CD14-positive monocyte (primary cell): Measurements from ENCODE around the gene FAM47E. TPM values are rescaled to one million over a fixed set of nuclear protein-coding genes. Genes with fewer than 3 reads are reported as not detected.
A peak's percentile ranks its signal among the peaks of the same experiment; 100 is the strongest.

Source experiments
- DNase-seq, 3 donors: peaks; one replicate each; pipeline ENCODE4 v3.0.0-alpha.2; 2011 to 2022
- H2AFZ ChIP-seq: 2 replicates; pipeline ENCODE4 v1.6.0; 2012; ENCODE audit warnings: mild to moderate bottlenecking, low read depth, low read length, inconsistent platforms; ENCODE audit not compliant: insufficient read depth, poor library complexity, severe bottlenecking
- H3K27ac ChIP-seq, 2 donors: 1 replicate in 1 of 2; 2 replicates in 1 of 2; pipeline ENCODE4 v1.5.1; 2012 to 2013; ENCODE audit warnings: low read length in 2 of 2, control low read depth in 1 of 2, inconsistent platforms in 1 of 2, low read depth in 1 of 2, mild to moderate bottlenecking in 1 of 2
- H3K27me3 ChIP-seq, 2 donors: one replicate each; pipeline versions ENCODE4 v1.6.0 to v1.6.1; 2011 to 2013; ENCODE audit warnings: low read length in 2 of 2; ENCODE audit not compliant: control insufficient read depth in 2 of 2, insufficient read depth in 2 of 2
- H3K36me3 ChIP-seq, 2 donors: replicated peaks in 1 of 2; 1 replicate in 1 of 2; 2 replicates in 1 of 2; pipeline versions ENCODE4 v1.5.1 to v1.6.1; 2012 to 2013; ENCODE audit warnings: low read length in 2 of 2, control low read depth in 1 of 2, inconsistent platforms in 1 of 2, mild to moderate bottlenecking in 1 of 2; ENCODE audit not compliant: insufficient read depth in 2 of 2, control insufficient read depth in 1 of 2
- H3K4me1 ChIP-seq, 2 donors: 1 replicate in 1 of 2; 2 replicates in 1 of 2; pipeline versions ENCODE4 v1.5.1 to v1.6.1; 2012 to 2013; ENCODE audit warnings: low read length in 2 of 2, control low read depth in 1 of 2, inconsistent platforms in 1 of 2, mild to moderate bottlenecking in 1 of 2, moderate library complexity in 1 of 2; ENCODE audit not compliant: insufficient read depth in 2 of 2, control insufficient read depth in 1 of 2
- H3K4me2 ChIP-seq: replicated peaks from 2 replicates; pipeline ENCODE3; 2012; ENCODE audit warnings: low read length, moderate library complexity, mild to moderate bottlenecking; ENCODE audit not compliant: poor library complexity, severe bottlenecking; ENCODE audit errors: extremely low read depth
- H3K4me3 ChIP-seq, 3 experiments: fragments of 200-600 bp in 1 of 3; sonication (generic) in 1 of 3; replicated peaks in 1 of 3; 1 replicate in 2 of 3; 2 replicates in 1 of 3; pipeline ENCODE4 v1.5.1; 2011 to 2013; ENCODE audit warnings: low read length in 3 of 3, mild to moderate bottlenecking in 3 of 3, control low read depth in 2 of 3, low read depth in 2 of 3, inconsistent platforms in 1 of 3, moderate library complexity in 1 of 3
- H3K79me2 ChIP-seq: 2 replicates; pipeline ENCODE4 v1.6.0; 2012; ENCODE audit warnings: mild to moderate bottlenecking, control low read depth, inconsistent platforms, low read length, moderate library complexity; ENCODE audit not compliant: insufficient read depth
- H3K9ac ChIP-seq: 2 replicates; pipeline ENCODE4 v1.6.0; 2017; ENCODE audit warnings: low read length, mild to moderate bottlenecking; ENCODE audit not compliant: insufficient read depth, poor library complexity, severe bottlenecking
- H3K9me3 ChIP-seq, 2 donors: replicated peaks in 1 of 2; 1 replicate in 1 of 2; 2 replicates in 1 of 2; pipeline versions ENCODE4 v1.5.1 to v1.6.1; 2012 to 2013; ENCODE audit warnings: low read length in 2 of 2, control low read depth in 1 of 2; ENCODE audit not compliant: control insufficient read depth in 1 of 2, insufficient read depth in 1 of 2
- H4K20me1 ChIP-seq: 2 replicates; pipeline ENCODE4 v1.6.0; 2012; ENCODE audit warnings: mild to moderate bottlenecking, low read length, control low read depth, moderate library complexity; ENCODE audit not compliant: insufficient read depth
- H3K27ac Mint-ChIP-seq, 7 donors: one replicate each; pipeline ENCODE4 v1.8.0; 2020; ENCODE audit warnings: mild to moderate bottlenecking in 7 of 7, mixed read lengths in 7 of 7, moderate library complexity in 6 of 7, inconsistent platforms in 2 of 7
- H3K27me3 Mint-ChIP-seq, 3 donors: one replicate each; pipeline ENCODE4 v1.8.0; 2021 to 2022; ENCODE audit warnings: low read depth in 3 of 3, mild to moderate bottlenecking in 3 of 3, mixed read lengths in 3 of 3, moderate library complexity in 3 of 3, inconsistent platforms in 1 of 3
- H3K36me3 Mint-ChIP-seq, 2 donors: one replicate each; pipeline ENCODE4 v1.8.0; 2020; ENCODE audit warnings: mixed read lengths in 2 of 2, inconsistent platforms in 1 of 2, mild to moderate bottlenecking in 1 of 2
- H3K4me1 Mint-ChIP-seq: one replicate; pipeline ENCODE4 v1.8.0; 2020; ENCODE audit warnings: mild to moderate bottlenecking, mixed read lengths
- H3K4me3 Mint-ChIP-seq, 2 donors: one replicate each; pipeline ENCODE4 v1.8.0; 2020; ENCODE audit warnings: mild to moderate bottlenecking in 2 of 2, mixed read lengths in 2 of 2, moderate library complexity in 1 of 2
- H3K9me3 Mint-ChIP-seq, 7 donors: one replicate each; pipeline ENCODE4 v1.8.0; 2020 to 2022; ENCODE audit warnings: mixed read lengths in 7 of 7, mild to moderate bottlenecking in 6 of 7, moderate library complexity in 6 of 7, inconsistent platforms in 2 of 7
- CTCF ChIP-seq: fragments of 200-600 bp; IDR thresholded peaks from one replicate; pipeline ENCODE4 v1.8.0; 2022; ENCODE audit warnings: antibody characterized with exemption, mild to moderate bottlenecking
- WGBS: methylation state at CpG from one replicate; pipeline ENCODE4 v1.1.5; 2013; ENCODE audit warnings: missing lambda C conversion rate; ENCODE audit not compliant: insufficient coverage; 5-methylcytosine and 5-hydroxymethylcytosine counted together
- intact Hi-C, 2 donors: fragments of 100-400 bp; cut with micrococcal nuclease; formaldehyde crosslinking; loops; one replicate each; pipeline versions ENCODE4 v1.15.0 to v1.15.1; 2023
- polyA plus RNA-seq, 3 donors: library from polyadenylated mRNA; depleted of rRNA in 1 of 3; unstranded in 2 of 3; stranded (reverse) in 1 of 3; fragments of 300-500 nt in 2 of 3; fragments of >200 nt in 1 of 3; fragmentation: Illumina TruSeq in 2 of 3; gene quantifications; 1 replicate in 2 of 3; 2 replicates in 1 of 3; pipeline ENCODE4 v1.2.3, GENCODE V29; 2012 to 2021

The FAM47E gene
- polyA plus RNA-seq, 3 donors, result 0.31 TPM; not detected in 2

GRCh38 chr4:76300012-76300411, 48.5 kb downstream of the FAM47E start:
- intact Hi-C loops, result loop anchor here in 1 of 2 donors (10.0 kb wide), 1 partner anchor 85 kb away; the partner anchor contains the start of gene SCARB2
- peak overlapping the region in 1 of 2 donors; percentile 58 for H3K4me3 Mint-ChIP-seq
- no peak overlapping the region for H3K9ac ChIP-seq
- peak overlapping the region in 1 of 3 experiments; percentile 3 for H3K4me3 ChIP-seq
- H3K4me2 ChIP-seq, result peak overlapping the region; percentile 24
- no peaks in the 10 kb centered on the region for H4K20me1 ChIP-seq
- H3K27me3 ChIP-seq, result no peaks in the 10 kb centered on the region
- H2AFZ ChIP-seq, result peak overlapping the region; percentile 19
- 9% methylated on average over 4 of the region's 4 CpGs for WGBS
- TF ChIP-seq CTCF, result no peak
- peaks cover 0 to 4% of the 10 kb centered on the region in 2 donors for H3K36me3 Mint-ChIP-seq
- peak; percentile 27 to 55 (median 48) for DNase-seq
- H3K4me1 Mint-ChIP-seq, result peaks cover 65% of the 10 kb centered on the region
- no peaks in the 10 kb centered on the region for H3K27me3 Mint-ChIP-seq
- H3K4me1 ChIP-seq, result peaks cover 58 to 62% of the 10 kb centered on the region in 2 donors
- no peaks in the 10 kb centered on the region for H3K79me2 ChIP-seq
- H3K27ac ChIP-seq, result peak overlapping the region; percentile 43 to 44
- H3K36me3 ChIP-seq, result no peaks in the 10 kb centered on the region
- H3K9me3 ChIP-seq, result peaks cover 3 to 5% of the 10 kb centered on the region in 2 donors
- H3K9me3 Mint-ChIP-seq, result peaks cover 0 to 20% (median 7%) of the 10 kb centered on the region in 7 donors
- H3K27ac Mint-ChIP-seq, result peak overlapping the region; percentile 55 to 89 (median 83)

- Histone ChIP-seq H3K79me2 (no peaks in the 10 kb centered on the region), H3K4me3 (no peak overlapping the region), H3K27me3 (no peaks in the 10 kb centered on the region), H2AFZ (no peak overlapping the region), H3K9ac (no peak overlapping the region), H4K20me1 (no peaks in the 10 kb centered on the region), H3K27ac (peak overlapping the region in 1 of 2 donors; percentile 43), H3K36me3 (no peaks in the 10 kb centered on the region), H3K4me1 (peaks cover 62 to 70% of the 10 kb centered on the region in 2 donors), H3K9me3 (peaks cover 3 to 5% of the 10 kb centered on the region in 2 donors), H3K4me2 (no peak overlapping the region)
- H3K27me3 Mint-ChIP-seq, result no peaks in the 10 kb centered on the region
- H3K36me3 Mint-ChIP-seq, result peaks cover 0 to 4% of the 10 kb centered on the region in 2 donors
- peak overlapping the region; percentile 37 to 91 (median 74) for H3K27ac Mint-ChIP-seq
- peaks cover 65% of the 10 kb centered on the region for H3K4me1 Mint-ChIP-seq
- intact Hi-C loops, result loop anchor here in 1 of 2 donors (10.0 kb wide), 1 partner anchor 86 kb away; the partner anchor contains the start of gene SCARB2
- TF ChIP-seq CTCF, result no peak
- peak overlapping the region in 1 of 2 donors; percentile 39 for H3K4me3 Mint-ChIP-seq
- H3K9me3 Mint-ChIP-seq, result peaks cover 0 to 20% (median 7%) of the 10 kb centered on the region in 7 donors
- WGBS, result no CpG with 5 or more reads among the region's 4 CpGs
- DNase-seq, result peak; percentile 22 to 60 (median 57)
Observed at GRCh38 chr4:76301068-76301774, 49.7 kb downstream of the FAM47E start.
